ENCODE data around the gene REXO5.

The REXO5 gene

DNA sequence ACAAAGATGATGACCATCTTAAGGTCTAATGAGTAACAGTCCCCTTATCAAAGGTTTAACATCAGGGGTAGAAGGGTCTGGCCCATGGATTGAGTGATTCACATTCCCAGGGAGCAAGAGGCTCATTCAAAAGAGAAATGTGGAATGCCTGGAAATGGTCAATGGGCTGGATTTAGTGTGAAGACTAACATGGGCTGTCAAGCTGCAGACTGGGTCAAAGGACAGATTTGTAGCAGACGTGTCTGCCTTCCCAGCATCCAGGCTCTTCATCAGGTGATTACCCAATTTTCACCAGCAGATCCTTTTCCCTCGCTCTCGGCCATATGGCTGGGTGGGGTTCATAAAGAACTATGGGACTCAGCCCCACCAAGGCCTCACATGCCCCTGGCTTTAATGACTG is 67.0 kb downstream of the REXO5 start:
- no peak for DNase-seq

DNA sequence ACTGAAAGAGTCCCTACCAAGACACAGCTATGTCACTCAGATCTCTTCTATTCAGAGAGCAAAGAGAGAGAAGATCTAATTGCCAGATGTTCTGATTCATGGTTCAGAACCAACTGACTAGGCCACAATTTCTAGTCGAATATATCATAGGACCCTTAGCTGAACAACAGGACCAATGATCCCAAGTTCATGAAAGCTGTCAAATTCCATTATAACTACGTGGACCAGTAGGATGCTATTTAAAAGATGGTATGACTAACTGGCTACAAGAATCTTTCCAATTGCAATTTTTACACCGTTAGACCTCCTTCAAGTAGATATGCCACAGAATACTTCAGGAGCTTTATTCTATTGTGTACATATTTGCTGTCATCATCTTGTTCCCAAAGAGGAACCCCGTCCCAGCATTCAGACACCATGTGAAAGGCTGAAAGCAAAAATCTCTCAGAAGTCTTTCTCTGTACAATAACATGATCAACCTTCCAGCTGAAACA is 67.8 kb downstream of the REXO5 start:
- no peak for DNase-seq

DNA sequence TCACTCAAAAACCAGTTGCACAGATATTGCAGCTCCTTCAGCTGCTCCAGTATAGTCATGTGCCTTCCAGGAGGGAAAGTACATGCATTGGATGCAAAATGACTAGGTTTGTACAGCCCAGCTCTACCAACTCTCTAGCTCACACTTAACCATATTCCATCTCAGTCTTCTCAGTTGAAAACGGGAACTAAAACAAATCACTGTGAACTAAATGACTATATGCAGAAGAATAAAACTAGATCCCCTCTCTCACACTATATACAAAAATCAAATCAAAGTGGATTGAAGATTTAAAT is 69.0 kb downstream of the REXO5 start:
- DNase-seq, result no peak

DNA sequence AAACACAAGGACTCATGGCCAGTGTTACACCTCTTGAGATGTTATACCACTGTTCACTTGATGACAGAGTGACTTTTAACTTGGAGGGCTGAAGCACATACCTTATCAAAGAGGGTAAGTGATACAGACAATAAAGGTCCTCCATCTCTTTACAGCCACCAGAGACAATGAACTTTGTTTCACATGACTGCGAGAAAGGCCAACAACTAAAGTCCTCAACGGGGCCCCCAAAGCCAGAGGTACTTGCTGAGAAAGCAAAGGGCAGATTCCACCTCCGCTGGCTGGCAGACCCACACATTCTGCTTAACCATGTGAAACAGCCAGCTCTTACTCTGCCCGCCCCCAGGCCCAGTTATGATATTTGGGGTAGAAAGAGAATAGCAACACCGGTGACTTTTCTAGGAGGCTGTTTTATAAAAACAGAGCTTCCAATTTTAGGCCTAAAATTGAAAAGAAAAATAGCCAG is 72.4 kb downstream of the REXO5 start:
- no peak for DNase-seq

DNA sequence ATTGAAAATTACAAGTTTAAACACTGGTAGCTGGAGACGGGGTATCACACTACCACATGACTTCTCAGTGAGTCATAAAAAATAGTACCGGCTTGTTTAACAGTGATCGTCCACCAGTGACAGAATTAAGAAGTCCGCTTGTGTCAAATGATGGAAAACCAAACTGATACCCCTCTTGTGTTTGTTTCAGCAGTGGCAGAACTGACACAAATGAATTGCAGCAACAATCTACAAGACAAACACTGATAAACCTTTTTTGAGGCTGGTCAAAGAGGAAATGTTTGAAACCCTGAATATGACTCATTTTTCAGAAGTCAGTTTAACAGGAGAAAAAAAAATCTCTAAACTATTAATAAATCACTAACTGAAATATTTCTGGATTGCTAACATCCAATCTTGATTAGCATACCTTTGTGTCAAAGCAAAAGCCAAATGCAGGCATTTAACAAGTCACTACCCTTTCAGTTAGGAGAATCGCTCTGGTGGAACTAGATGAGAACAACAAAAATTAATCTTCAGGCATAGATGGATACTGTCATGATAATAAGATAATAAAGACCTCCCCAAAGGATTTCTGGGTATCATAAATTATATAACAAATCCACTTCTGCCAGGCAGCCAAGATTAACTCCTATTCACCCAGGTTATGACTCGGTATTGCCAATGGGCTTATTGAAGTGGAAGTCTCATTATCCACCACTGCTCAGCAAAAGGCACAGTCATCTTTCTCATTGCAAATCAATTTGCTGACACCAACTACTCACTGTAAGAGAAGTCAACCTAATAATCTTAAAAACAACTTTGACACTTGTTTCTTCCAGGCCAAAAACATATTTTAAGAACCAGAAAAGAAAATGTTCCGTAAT is 73.1 kb downstream of the REXO5 start:
- no peak for DNase-seq

DNA sequence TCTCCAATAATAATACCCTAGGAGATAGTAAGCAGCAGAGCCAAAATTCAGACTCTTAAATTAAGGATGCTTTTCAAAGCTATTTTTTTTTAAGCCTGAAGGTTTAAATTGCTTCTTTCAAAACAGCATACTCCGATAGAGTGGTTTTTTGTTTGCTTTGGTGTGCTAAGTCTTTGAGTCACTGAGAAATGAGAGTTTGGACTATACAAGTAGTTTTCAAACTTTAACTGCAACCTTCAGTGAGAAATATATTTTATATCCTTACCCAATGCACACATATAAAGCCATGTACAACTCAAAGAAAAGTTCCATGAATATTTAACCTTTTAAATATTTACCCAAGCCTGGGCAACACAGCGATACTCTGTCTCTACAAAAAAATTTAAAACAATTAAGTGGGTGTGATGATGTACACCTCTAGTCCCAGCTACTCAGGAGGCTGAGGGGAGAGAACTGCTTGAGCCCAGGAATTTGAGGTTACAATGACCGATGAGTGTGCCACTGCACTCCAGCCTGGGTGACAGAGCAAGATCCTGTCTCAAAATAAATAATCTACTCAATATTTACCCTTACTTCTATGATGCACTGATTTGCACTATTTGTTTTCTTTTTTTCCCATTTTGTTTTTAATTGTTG is 74.7 kb downstream of the REXO5 start:
- no peak for DNase-seq

DNA sequence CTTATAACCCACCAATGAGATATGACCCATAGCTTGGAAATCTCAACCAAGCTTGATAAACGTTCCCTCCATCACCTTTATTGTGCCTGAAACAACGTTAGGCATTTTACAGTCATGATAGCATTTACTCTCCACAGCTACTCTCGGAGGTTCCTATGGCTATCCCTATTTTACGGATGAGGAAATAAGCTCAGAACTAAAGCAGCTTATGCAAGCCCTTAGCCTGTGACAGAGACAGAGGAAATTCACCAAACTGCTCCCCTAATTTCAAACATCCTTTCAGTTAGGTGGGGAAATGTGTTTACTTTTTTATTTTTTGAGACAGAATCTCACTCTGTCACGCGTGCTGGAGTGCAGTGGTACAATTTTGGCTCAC is 75.2 kb downstream of the REXO5 start:
- no peak for DNase-seq

DNA sequence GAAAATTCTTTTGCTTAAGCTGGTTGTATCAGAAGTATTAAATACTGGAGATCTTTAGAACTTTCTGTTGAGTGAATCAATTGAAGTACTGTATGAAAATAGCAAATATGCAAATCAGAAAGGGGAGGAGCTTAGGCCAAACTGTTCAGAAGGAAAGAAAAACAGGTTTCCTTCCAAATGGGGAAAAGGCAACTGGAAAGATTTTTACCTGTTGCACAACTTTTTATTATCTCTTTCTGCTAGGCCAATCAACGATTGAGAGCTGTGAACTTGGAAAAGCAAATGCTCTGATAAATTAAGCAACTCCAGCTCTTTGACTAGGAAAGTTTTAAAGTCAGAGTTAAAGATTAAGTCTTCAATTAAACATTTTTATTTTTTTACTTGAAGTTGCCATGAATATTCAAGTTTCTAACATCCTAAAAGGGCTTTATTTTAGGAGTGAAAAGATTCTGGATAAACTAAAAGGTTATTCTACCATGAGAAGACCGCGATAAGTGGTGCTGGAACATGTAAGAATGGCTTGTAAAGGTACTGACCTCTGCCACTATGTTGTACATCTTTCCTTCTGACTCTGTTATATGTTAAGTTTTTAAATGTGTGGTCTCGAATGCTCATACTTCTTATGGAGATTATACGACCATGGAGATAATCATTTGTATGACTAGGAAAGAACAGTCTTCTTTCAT is 77.4 kb downstream of the REXO5 start:
- no peak for DNase-seq

DNA sequence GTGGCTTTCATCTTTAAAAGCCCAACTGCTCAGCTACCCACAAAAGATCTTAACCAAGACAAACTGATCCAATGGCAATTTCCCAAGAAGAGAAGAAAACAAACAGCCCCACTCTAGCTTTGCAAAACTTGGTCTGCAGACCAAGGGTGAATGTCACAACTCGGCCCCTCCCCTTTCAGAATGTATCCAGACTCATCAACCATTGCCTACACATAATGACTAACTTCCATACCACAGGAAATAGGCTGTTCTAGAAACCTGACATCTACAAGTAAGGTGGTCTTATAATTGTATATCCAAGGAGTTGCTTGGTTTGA is 77.9 kb downstream of the REXO5 start:
- no peak for DNase-seq

DNA sequence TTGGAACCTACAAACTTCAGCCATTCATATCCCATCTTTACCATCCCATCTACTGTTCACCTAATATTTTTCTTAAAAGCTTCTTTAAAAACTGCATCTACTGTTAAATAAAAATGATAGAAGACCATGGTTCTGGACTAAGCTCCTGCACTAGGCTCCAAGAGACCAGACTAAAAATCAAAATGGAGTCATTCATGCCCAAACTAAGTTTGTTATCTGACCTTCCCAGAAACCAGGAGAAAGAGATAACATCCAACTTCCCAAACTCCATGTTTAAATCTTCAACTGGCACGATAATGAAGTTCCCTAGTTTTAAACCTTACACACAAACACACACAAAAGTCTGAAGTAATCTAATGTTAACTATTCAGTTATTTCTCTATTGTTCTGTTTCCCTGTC is 80.0 kb downstream of the REXO5 start:
- no peak for DNase-seq

DNA sequence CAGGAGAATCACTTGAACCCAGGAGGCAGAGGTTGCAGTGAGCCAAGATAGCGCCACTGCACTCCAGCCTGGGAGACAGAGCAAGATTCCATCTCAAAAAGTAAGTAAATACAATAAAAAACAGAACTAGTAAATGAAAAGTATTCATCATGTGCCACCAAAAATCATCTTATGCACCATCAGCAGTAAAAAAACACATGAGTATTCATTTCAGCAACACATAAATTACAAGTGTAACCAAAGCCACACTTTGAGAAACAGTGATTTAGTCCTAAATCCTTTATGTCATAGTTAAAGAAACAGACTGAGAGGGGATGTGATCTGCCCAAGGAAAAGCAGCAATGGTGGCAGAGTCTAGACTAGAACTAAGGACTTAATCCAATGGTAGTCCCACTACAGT is 80.9 kb downstream of the REXO5 start:
- no peak for DNase-seq

DNA sequence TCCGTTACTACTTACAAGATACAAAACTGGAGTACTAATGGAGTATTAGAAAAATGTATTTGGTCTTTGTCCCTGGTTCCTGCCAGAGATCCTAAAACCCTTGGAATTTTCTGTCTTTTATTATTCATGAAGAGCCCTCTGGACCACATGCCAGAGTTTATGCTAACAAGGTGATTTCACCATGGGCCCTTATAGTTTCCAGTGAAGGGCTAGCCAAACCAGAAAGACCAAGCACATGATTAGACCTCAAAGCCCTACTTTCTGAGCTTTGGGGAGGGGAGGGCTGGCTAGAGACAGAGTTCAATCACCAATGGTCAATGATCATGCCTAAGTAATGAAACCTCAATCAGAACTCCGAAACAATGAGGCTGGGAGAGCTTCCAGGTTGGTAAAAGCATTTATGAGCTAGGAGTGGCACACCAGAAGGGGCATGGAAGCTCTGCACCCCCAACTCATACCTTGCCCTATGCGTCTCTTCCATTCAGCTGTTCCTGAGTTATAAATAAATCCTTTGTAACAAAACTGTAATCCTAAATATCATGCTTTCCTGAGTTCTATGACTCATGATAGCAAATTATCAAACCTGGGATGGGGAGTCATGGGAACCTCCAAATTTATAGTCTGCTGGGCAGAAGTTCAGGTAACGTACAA is 83.4 kb downstream of the REXO5 start:
- no peak for DNase-seq

DNA sequence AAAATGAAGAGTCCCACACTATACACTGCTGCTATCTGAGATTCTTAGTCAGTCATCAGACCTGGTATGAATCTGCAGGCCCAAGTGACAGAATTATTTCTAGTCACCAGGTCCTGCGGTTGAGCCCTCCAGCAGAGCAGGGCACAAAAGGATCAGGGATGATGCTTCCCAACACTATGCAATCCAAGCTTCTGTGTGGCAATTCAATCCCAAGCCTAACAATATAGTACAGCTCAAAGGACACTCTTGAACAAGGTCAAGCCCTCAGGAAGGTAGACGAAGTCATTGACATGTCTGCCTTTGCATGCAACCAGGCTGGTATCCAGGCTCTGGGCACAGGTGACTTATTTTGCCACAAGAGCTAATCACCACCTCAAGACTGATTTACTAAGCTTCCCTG is 88.1 kb downstream of the REXO5 start:
- no peak for DNase-seq

DNA sequence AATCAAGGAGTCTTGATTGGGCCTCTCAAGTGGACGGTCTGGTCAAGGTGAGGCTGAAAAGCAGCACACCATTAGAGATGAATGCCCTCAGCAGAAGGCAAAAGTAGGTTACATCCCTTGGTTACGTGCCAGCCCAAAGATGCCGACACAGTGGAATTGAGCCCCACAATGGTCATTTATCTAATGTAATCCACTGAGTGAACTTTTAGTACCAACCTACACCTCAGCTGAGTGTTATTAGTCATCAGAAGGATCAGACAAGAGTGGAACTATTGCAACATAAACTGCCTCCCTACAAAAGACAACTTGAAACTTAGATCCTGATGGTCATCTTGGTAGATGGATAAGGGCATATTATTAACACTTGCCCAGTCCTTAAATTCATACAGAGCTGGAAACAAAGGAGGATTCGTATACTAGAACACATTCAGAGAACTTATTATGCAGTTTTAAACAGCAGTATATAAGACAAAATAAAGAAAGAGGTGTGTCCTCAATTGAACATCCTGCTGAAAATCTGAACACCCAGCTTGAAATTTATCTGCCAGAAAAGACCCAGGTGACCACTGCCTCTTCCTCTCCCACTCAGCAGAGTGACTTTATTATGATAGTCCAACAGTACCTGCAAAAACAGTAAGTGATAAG is 91.0 kb downstream of the REXO5 start:
- DNase-seq, result no peak

DNA sequence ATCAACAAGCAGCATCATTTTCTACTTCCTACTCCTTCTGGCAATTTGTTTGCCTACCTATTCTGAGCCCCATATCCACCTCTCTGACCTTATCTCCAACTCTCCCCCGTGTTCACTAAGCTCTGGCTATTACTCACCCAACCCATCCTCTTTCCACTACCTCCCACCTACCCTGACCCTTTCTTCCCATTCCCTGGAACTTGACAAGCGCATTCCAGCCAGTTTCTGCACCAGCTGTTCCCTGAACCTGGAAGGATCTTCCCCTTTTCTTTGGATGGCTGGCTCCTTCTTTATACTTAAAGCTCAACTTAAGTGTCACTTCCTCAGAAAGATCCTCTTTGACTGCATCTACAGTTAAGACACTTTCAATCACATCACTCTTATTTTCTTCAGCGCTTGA is 91.6 kb downstream of the REXO5 start:
- no peak for DNase-seq

DNA sequence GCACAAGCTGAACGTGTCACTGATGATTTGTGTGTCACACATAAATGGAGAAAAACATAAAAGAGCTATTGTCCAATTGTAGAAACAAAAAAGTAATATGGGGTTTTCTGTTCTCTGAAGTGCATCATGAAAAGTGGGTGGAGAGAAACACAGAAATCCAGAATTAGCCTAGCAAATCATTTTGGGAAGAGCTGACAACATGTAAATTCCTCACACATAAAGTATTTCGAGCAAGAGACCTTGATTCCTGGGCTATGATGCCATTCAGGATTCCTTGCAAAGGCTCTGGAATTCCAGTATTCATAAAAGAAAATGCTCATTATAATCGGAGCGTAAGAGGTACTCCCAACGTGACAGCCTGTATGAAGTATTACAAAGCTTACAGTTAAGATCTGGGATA is 92.7 kb downstream of the REXO5 start:
- no peak for DNase-seq
